ENCODE measurements around the gene SPATA46. TPM values are rescaled to one million over a fixed set of nuclear protein-coding genes. Genes with fewer than 3 reads are reported as not detected.

The SPATA46 gene
- total and polyA plus RNA-seq, 2 donors from 2014 or later: not detected

- no peaks in the 10 kb centered on the region for H3K36me3 ChIP-seq (ENCODE audit: control insufficient read depth in 2 of 3, insufficient read depth in 3 of 3, low read length in 3 of 3)
- FAIRE-seq (no peak), DNase-seq (no peak)
- TF ChIP-seq, protein P1, sequence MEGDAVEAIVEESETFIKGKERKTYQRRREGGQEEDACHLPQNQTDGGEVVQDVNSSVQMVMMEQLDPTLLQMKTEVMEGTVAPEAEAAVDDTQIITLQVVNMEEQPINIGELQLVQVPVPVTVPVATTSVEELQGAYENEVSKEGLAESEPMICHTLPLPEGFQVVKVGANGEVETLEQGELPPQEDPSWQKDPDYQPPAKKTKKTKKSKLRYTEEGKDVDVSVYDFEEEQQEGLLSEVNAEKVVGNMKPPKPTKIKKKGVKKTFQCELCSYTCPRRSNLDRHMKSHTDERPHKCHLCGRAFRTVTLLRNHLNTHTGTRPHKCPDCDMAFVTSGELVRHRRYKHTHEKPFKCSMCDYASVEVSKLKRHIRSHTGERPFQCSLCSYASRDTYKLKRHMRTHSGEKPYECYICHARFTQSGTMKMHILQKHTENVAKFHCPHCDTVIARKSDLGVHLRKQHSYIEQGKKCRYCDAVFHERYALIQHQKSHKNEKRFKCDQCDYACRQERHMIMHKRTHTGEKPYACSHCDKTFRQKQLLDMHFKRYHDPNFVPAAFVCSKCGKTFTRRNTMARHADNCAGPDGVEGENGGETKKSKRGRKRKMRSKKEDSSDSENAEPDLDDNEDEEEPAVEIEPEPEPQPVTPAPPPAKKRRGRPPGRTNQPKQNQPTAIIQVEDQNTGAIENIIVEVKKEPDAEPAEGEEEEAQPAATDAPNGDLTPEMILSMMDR (IDR thresholded peaks at IDR 0.05; ENCODE audit: borderline replicate concordance, extremely low read depth, insufficient read depth): no peak
- H3K27ac ChIP-seq (ENCODE audit: low read depth in 2 of 2, low read length in 2 of 2): no peak overlapping the region
- no peak overlapping the region for H3K4me3 ChIP-seq (ENCODE audit: low read length in 3 of 3)
- no peaks in the 10 kb centered on the region for H3K27me3 ChIP-seq (ENCODE audit: control insufficient read depth, insufficient read depth, low read length)
- no peak overlapping the region for H3K9ac ChIP-seq (ENCODE audit: low read length in 3 of 3)
- intact Hi-C loops (cut with DNase I): no loop called here
- no peaks in the 10 kb centered on the region for H3K4me1 ChIP-seq (ENCODE audit: control insufficient read depth in 2 of 3, insufficient read depth in 2 of 3, low read depth in 1 of 3, low read length in 3 of 3)
- no peaks in the 10 kb centered on the region for H3K9me3 ChIP-seq (ENCODE audit: control insufficient read depth in 2 of 3, insufficient read depth in 1 of 3, low read length in 3 of 3)
Observed at GRCh38 chr1:162335126-162335525, 41.5 kb downstream of the SPATA46 start.

GRCh38 chr1:162333991-162334390 is 42.7 kb downstream of the SPATA46 start:
- TF ChIP-seq, protein P1 (IDR thresholded peaks at IDR 0.05; ENCODE audit: borderline replicate concordance, extremely low read depth, insufficient read depth): no peak
- no peak for FAIRE-seq
- H3K4me3 ChIP-seq (ENCODE audit: low read length in 3 of 3): no peak overlapping the region
- no peaks in the 10 kb centered on the region for H3K9me3 ChIP-seq (ENCODE audit: control insufficient read depth in 2 of 3, insufficient read depth in 1 of 3, low read length in 3 of 3)
- DNase-seq: no peak
- no peaks in the 10 kb centered on the region for H3K4me1 ChIP-seq (ENCODE audit: control insufficient read depth in 2 of 3, insufficient read depth in 2 of 3, low read depth in 1 of 3, low read length in 3 of 3)
- H3K27me3 ChIP-seq (ENCODE audit: control insufficient read depth, insufficient read depth, low read length): no peaks in the 10 kb centered on the region
- no peak overlapping the region for H3K27ac ChIP-seq (ENCODE audit: low read depth in 2 of 2, low read length in 2 of 2)
- no peaks in the 10 kb centered on the region for H3K36me3 ChIP-seq (ENCODE audit: control insufficient read depth in 2 of 3, insufficient read depth in 3 of 3, low read length in 3 of 3)
- no peak overlapping the region for H3K9ac ChIP-seq (ENCODE audit: low read length in 3 of 3)
- intact Hi-C loops (cut with DNase I): no loop called here

DNA sequence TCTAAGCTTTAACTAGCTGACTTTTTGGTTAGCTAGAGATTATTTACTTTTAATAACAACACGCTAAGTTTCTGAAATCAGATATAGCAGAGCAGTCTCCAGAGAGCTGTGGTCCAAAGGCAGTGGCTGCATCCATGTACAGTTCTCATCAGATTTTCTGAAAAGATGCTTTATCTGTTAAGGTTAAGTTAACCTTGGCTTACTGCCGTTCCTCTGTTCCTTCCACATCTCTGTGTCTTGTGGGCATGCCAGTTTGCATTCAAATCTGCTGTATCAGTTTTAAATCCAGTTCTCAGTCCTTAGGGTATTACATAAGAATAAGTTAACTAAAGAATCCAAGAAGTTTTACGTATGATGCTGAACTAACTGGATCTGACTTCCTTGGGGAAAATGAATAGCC is 46.8 kb downstream of the SPATA46 start:
- H3K36me3 ChIP-seq (ENCODE audit: control insufficient read depth in 2 of 3, insufficient read depth in 3 of 3, low read length in 3 of 3): no peaks in the 10 kb centered on the region
- no peaks in the 10 kb centered on the region for H3K9me3 ChIP-seq (ENCODE audit: control insufficient read depth in 2 of 3, insufficient read depth in 1 of 3, low read length in 3 of 3)
- intact Hi-C loops (cut with DNase I): no loop called here
- DNase-seq: no peak
- FAIRE-seq: no peak
- H3K27me3 ChIP-seq (ENCODE audit: control insufficient read depth, insufficient read depth, low read length): no peaks in the 10 kb centered on the region
- H3K9ac ChIP-seq (ENCODE audit: low read length in 3 of 3): no peak overlapping the region
- H3K4me1 ChIP-seq (ENCODE audit: control insufficient read depth in 2 of 3, insufficient read depth in 2 of 3, low read depth in 1 of 3, low read length in 3 of 3): no peaks in the 10 kb centered on the region
- TF ChIP-seq, protein P1 (IDR thresholded peaks at IDR 0.05; ENCODE audit: borderline replicate concordance, extremely low read depth, insufficient read depth): no peak
- H3K27ac ChIP-seq (ENCODE audit: low read depth in 2 of 2, low read length in 2 of 2): peak overlapping the region in 1 of 2 donors; percentile 5
- no peak overlapping the region for H3K4me3 ChIP-seq (ENCODE audit: low read length in 3 of 3)

DNA sequence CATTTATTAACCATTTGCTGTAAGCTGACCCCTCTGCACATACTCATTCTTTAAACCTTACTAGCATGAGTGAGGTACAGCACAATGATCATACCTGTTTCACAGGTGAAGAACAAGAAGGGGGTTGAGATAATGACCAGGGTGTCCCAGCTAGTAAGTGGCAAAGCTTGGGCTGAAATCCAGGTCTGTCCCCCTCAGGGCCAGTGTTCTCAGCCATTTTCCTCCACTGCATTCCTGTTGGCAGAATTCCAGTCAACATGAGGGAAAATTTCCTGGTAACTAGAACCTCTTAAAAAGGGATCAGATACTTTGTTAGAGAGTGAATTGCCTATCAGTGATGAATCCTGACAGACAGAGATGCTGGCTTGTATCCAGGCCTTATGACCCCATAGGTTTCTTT is 48.1 kb downstream of the SPATA46 start:
- Histone ChIP-seq H3K9me3 (ENCODE audit: control insufficient read depth in 2 of 3, insufficient read depth in 1 of 3, low read length in 3 of 3) (no peaks in the 10 kb centered on the region), H3K4me3 (ENCODE audit: low read length in 3 of 3) (no peak overlapping the region), H3K27ac (ENCODE audit: low read depth in 2 of 2, low read length in 2 of 2) (no peak overlapping the region), H3K4me1 (ENCODE audit: control insufficient read depth in 2 of 3, insufficient read depth in 2 of 3, low read depth in 1 of 3, low read length in 3 of 3) (no peaks in the 10 kb centered on the region), H3K9ac (ENCODE audit: low read length in 3 of 3) (no peak overlapping the region), H3K36me3 (ENCODE audit: control insufficient read depth in 2 of 3, insufficient read depth in 3 of 3, low read length in 3 of 3) (no peaks in the 10 kb centered on the region), H3K27me3 (ENCODE audit: control insufficient read depth, insufficient read depth, low read length) (no peaks in the 10 kb centered on the region)
- TF ChIP-seq, protein P1 (IDR thresholded peaks at IDR 0.05; ENCODE audit: borderline replicate concordance, extremely low read depth, insufficient read depth): no peak
- DNase-seq: peak in 1 of 5 donors; percentile 14
- intact Hi-C loops (cut with DNase I): no loop called here
- FAIRE-seq: no peak
